GM12891 (cell line): ENCODE data around the gene WDPCP.

Source experiments
- POLR2A ChIP-seq: IDR thresholded peaks from 2 replicates; pipeline ENCODE4 v1.6.1; 2011; ENCODE audit warnings: low read depth, low read length, control low read depth
- POLR2AphosphoS5 ChIP-seq: IDR thresholded peaks from 2 replicates; pipeline ENCODE4 v1.6.1; 2011; ENCODE audit warnings: low read depth, low read length, control low read depth
- TAF1 ChIP-seq: IDR thresholded peaks from 2 replicates; pipeline ENCODE4 v1.6.1; 2011; ENCODE audit warnings: low read depth, low read length, control low read depth

- TF ChIP-seq POLR2A: no peak
- no peak for TF ChIP-seq POLR2AphosphoS5
- no peak for TF ChIP-seq TAF1
These were observed 399.3 kb downstream of the WDPCP start for GRCh38 chr2:63189026-63189425.
